ENCODE measurements around the gene SLC24A3.

SLC24A3 gene

GRCh38 chr20:19241440-19241839 lies 29.0 kb downstream of the SLC24A3 start:
- peak; percentile 18 for DNase-seq (ENCODE audit: low spot score)

DNA sequence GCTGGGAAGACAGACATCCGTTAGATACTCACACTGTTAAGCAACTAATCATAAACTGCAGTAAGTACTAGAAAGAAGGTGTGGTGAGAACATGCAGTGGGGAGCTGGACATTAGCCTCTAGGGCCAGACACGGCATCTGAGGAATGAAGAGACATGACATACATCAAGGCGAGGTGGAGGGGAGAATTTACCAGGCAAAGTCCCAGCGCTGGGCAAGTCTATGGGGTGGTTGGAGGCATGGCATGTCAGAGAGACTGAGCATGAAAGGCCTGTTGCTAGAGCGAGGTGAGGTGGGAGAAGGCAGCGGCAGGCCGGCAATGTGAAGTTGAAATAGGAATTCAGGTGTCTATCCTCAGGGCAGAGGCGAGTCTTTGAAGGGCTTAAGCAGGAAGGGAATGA lies 31.8 kb downstream of the SLC24A3 start:
- no peak for DNase-seq (ENCODE audit: low spot score)

GRCh38 chr20:19249106-19249879 lies 36.9 kb downstream of the SLC24A3 start:
- DNase-seq (ENCODE audit: low spot score), result no peak

GRCh38 chr20:19250346-19250745 lies 37.9 kb downstream of the SLC24A3 start:
- no peak for DNase-seq (ENCODE audit: low spot score)

DNA sequence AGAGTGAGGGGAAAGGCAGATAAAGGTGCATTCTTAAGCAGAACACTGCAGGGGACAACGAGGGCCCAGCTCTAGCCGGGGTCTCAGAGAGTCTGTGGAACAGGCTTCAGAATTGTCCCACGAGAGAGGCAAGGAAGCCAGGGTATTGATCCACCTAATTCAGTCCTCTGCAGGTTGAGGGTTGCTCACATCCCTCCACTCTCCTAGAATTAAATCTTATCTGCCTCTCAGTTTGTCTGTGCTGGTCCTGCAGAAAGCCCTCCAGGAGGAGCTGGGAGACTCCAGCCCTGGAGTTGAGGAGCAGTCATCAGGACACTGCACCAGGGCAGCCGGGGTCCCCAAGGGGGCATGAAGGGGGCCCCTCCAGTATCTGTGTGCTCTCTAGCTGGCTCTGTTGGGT lies 39.1 kb downstream of the SLC24A3 start:
- DNase-seq (ENCODE audit: low spot score), result no peak

- no peak for DNase-seq (ENCODE audit: low spot score)
Observed at GRCh38 chr20:19251958-19252357, 39.5 kb downstream of the SLC24A3 start.

GRCh38 chr20:19252451-19253120 lies 40.1 kb downstream of the SLC24A3 start:
- no peak for DNase-seq (ENCODE audit: low spot score)

DNA sequence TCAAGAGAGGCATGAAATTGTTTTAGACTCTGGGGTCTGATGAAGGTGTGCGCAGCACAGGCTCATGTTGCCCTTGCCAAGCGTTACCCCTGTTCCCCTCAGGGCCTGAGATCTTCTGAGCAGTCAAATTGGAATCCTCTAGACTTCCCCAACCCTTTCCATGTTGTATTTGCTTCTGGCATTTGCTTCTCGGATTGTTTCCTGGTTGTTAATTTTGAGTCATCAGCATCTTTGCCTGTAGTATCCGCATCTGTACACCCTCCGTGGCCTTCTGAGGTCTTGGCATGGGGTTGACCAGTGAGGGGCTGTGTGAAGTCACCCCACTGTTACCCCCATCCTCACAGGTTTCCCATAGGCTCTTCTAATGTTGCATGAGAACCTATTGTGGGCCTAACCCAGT lies 40.9 kb downstream of the SLC24A3 start:
- DNase-seq (ENCODE audit: low spot score), result no peak

DNA sequence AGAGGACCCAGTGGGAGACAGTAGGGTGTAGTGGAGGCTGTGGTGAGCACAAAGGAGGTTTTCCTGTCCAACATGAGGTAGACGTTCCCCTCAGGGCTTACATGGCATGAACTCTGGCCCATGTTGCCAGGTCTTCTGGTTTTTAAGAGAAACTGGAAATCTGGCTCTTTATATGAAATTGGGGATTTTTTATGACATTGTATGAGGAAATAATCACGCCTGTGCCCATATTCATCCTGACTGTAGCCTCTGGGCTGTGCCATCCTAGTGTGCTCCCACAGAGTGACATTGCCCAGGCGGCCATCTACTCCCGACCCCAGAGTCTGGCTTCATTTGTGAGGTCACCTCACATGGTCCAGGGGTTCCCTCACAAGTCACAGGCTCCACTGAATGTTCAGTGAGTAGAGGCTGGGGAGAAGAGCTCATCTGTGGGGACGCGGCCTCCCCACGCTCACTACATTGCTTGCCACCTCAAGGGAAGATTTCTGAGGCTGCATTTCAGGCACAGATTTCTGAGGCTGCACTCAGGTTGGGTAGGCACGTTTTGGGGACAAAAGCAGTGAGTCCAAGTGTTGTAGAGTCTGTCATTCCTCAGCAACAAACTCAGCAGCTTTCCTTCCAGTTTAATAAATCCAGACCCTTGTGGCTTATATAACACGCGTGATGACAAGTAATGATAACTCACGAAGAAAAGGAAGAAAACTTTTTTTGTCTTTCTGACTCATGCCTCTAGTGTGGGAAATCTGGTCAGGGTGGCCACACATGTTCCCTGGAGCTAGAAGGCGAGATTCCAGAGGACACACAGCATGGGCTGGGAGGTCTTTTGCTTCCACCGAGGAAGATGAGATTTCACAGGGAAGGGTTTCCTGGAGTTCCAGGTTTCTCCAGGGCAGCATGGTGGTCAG lies 41.7 kb downstream of the SLC24A3 start:
- DNase-seq (ENCODE audit: low spot score), result no peak

DNA sequence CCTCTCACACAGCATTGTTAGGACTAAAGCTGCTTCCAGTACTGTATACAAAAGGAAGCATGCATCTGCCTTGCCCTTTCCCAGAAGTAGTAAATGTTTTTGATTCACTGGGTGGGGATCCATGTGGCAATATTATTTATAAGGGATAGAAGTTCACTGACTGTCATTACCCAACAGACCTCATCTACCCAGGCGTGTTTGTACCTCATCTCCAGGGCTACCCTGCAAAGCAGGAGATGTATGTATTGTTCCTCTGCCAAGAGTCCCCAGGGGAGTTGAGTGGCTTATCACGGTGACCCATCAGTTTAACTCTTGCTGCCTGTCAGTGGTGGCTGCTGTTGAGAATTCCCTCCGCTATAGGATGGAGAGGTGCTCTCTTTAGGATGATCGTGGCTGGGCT lies 42.5 kb downstream of the SLC24A3 start:
- DNase-seq (ENCODE audit: low spot score), result no peak

GRCh38 chr20:19256085-19256484 lies 43.6 kb downstream of the SLC24A3 start:
- no peak for DNase-seq (ENCODE audit: low spot score)

DNA sequence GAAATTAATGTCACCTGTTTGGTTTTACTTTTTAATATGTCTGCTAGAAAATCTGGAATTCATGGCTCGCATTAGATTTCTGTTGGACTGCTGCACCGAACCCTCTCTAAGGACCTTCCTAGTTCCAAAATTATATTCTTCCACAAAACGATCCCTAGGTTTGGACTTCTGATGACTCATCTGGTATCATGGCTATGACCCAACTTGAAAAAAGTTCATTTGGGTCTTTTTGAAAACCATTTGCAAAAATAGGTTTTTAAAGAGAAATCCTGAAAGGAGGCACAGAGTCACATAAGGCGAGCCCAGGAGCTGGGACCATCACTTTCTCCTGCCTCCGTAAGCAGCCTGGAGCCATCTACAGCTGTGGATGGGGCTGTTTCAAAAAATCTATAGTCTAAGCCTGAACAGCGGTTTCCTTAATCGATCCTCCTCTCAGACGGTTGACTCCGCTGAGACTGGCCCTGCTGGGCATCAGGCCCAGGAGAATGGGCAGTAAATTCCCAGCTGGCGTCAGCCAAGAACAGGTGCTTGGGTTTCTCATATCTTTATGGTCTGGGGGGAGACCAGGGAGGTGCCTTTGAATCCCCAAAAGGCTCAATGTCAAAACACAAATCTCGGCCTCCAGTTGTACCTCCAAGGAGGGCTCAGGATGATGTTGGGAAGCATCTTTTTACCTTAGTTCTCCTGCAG lies 44.6 kb downstream of the SLC24A3 start:
- no peak for DNase-seq (ENCODE audit: low spot score)

DNA sequence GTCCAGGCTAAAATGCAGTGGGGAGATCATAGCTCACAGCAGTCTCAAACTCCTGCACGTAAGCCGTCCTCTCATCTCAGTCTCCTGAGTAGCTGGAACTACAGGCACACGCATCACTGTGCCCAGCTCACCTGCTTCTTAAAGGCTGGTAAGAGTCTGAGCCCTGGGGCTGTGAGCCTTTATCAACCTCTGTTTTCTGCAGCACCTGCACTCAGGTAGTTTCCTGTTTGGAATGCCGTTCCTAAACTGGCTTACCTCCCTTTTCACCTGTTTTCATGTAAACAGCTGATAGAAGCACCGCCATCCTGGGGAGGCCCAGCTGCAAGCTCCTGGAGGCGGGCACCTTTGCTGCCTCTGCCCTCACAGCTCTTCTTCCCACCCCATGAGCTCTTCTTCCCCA lies 45.4 kb downstream of the SLC24A3 start:
- no peak for DNase-seq (ENCODE audit: low spot score)

DNA sequence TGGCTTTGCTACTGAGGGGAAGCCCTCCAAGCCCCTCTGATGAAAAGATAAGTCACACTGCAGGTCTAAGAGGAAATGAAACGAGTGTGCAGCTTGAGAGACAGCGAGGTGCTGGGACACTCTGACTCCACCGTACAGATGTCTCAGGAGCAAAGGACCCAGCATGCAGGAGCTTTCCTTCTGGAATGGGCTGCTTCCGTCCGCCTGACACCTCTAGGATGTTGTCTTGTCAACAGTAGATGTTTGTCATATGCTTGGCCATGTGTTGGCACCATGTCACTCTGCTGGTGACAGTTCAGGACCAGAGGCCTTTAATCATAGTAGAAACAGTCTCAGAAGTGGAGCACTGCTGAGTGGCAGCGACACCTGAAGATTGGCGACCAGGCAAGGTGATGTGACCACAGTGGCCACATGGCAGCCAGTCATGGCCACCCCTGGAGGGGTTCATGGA lies 46.7 kb downstream of the SLC24A3 start:
- DNase-seq (ENCODE audit: low spot score), result no peak

DNA sequence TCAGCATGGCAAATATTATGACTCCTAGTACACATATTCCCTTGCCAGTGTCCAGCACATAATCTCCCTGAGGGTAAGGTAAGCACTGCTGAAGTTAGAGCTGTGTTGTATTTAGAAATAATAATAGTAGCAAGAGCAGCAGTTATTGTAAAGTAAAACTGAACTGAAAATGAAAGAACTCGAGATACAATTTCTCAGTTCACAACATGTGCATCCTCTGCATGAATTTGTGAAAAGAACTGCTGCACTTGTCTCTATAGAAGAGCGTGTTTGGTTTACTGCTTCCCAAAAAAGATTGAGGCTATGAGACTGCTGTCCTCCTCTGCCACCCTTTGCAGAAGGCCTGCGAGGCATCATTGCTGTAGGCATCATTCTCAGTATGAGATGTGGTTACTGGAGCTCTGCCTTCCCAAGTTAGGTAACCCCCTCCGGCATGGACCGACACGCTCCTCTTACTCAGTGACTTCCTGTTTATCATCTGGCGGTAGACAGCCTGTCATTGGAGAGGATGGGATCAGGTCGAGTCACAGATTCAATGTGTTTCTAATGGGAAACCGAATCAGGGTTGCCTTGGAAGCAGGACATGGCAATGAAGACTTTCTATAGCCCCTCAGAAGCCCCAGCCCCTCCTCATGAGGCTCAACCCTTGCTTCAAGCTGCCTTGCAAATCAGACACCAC lies 48.1 kb downstream of the SLC24A3 start:
- no peak for DNase-seq (ENCODE audit: low spot score)

DNA sequence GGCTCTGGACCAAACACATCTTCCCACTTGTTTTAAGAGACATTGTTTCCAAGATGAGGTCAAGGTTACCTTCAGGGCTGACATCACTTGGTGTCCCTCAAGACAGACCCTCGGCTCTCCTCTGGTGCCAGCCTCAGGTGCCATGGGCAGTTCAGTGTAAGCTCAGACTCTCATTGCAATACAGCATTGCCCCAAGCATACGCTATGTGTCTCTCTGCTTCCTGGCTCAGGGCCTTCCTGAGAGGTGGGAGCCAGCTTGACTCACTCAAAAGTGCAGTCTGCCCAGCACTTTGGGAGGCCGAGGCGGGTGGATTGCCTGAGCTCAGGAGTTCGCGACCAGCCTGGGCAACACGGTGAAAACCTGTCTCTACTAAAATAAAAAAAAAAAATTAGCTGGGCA lies 51.7 kb downstream of the SLC24A3 start:
- DNase-seq (ENCODE audit: low spot score), result no peak

DNA sequence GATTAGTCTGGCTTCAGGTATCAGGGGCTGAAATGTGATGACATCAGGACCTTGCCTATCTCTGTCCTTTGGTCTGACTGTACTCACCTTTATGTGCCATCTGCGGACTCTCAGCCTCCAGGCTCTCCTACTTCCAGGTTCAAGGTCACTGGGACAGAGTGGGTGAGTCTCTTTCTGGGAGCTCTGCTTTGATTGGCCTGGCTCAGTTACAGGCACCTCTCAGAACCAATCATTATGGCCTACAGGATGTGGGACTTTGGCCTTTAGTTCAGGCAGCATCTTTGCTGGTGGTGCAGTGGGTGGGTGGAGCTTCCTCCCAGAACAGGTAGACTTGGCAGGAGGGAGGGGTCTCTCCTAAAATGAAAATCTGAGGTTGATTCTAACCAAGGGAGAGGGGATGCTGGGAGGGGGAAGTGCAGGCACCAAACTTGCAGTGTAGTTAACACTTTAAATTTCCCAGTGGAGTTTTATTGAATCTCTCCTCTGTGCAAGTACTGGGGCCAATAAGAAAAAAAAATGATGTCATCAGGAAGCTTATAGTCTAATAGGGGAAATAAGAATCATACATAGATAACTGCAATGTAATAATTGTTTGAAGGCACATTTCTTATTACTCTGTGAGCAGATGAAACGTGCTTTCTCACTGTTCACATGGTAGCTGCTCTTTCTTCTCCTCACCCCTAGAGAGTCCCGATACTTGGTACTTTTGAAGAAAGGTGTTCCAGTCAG lies 53.4 kb downstream of the SLC24A3 start:
- no peak for DNase-seq (ENCODE audit: low spot score)

DNA sequence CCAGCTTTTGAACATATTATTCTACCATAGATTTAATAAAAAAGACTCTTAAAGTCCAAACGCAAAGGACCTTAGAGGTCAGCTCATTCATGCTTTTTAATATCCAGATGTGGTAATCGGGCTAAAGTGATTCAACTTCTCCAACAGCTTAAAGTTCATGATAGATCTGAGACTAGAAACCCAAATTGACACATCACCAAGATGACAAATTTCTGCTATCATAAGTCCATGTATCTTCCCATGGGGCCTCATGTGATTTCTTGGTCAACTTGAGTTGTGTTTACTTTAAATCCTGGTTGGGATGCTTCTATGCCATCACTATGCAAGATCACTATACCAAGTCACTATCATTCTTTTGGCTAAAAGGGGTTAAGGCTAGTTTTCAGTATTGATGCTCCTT lies 56.0 kb downstream of the SLC24A3 start:
- DNase-seq (ENCODE audit: low spot score), result no peak

- no peak for DNase-seq (ENCODE audit: low spot score)
Observed at GRCh38 chr20:19269737-19270340, 57.4 kb downstream of the SLC24A3 start.

All from pons (tissue), 1 donor.